ENCODE data around the gene STOML3. TPM values are rescaled to one million over a fixed set of nuclear protein-coding genes. Genes with fewer than 3 reads are reported as not detected.

Gene STOML3
- total RNA-seq, 1 donor from 2014 or later, result 0.21 TPM

Other genes starting within 250 kb of the STOML3 start
- 44.4 and 72.0 TPM in 2 replicates for gene PROSER1, start 47.3 kb upstream of the STOML3 start, total RNA-seq (ENCODE audit: low replicate concordance)
- gene NHLRC3, start 47.6 kb upstream of the STOML3 start, total RNA-seq (ENCODE audit: low replicate concordance), result 29.0 and 42.5 TPM in 2 replicates

Data from neural progenitor cell (in vitro differentiated cells).